Aortic smooth muscle cell (primary cell): ENCODE results near the gene SFTA2. TPM values are rescaled to one million over a fixed set of nuclear protein-coding genes. Genes with fewer than 3 reads are reported as not detected.

ENCODE experiments used
- total RNA-seq: library from RNA; depleted of rRNA; stranded (reverse); fragments of >200 nt; gene quantifications from 2 replicates; pipeline ENCODE4 v1.2.3, GENCODE V29; 2014

Gene SFTA2
- total RNA-seq = not detected in 2 replicates

DNA sequence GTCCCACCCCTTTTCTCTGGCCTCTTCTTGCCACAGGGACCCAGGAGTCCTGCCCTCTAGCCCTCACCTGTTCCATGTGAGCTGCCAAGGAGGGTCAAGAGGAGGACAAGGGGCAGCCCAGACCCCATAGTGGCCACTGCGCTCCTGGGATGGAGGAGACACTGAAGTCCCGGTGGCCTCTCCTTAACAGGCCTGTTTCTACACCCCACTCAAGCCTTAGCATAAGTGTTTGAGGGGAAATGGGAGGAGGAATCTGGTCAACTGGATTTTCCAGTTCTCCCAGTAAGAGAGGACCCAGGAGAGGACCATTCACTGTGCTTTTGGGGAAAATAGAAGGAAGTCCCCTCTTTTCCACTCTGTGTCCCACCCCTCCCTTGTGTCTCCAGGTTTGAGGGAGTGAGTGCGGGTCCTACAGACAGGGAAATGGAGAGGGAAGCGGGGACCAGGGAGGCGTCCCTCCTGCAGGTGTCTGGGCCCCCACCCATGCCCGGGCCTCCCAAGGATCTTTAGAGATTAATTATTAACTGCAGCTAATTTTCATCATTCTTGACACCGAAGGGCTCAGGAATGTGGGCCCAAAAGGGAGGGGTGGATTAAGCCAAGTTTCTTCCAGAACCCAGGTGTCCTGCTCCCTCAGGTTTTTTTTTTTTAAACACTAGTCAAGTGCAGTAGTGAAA is at the start of gene SFTA2:
Gene SFTA2 (minus strand): TSS at position 202 of the 677 bp plus-strand sequence. CDS start 74 bp downstream, at position 128.

DNA sequence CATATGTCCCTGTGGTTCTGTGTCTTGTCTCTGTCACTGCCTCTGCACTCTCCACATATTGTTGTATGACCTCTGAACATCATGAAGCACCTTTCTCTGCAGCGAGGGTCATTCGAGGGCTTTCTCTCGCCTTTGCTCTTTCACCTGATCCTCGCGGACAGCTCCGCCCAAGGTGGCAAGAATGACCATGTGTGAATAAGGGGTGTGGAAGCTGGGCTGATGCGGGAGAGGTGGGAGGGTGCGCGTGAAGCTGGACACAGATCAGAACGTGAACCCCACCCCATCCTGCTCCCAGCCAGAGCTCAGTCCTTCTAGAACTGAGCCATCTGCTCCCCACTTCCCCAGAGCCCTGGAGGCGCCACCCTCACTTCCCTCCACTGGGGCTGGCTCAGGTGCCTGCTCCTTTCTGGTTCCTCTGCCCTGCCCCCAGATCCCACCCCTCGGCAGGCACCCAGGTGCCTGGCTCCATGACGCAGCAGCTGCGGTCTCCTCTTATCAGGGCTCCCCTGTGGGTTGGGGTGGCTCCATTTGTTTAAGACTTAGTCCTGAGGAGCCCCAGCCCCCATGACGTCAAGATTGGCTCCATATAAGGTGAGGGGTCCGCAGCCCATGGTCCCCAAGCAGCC is 8.5 kb upstream of the SFTA2 start, which contains the start of gene MUCL3:
Gene MUCL3 (plus strand): TSS at position 613 of the 626 bp plus-strand sequence. CDS start 27 bp downstream, outside the sequence.

DNA sequence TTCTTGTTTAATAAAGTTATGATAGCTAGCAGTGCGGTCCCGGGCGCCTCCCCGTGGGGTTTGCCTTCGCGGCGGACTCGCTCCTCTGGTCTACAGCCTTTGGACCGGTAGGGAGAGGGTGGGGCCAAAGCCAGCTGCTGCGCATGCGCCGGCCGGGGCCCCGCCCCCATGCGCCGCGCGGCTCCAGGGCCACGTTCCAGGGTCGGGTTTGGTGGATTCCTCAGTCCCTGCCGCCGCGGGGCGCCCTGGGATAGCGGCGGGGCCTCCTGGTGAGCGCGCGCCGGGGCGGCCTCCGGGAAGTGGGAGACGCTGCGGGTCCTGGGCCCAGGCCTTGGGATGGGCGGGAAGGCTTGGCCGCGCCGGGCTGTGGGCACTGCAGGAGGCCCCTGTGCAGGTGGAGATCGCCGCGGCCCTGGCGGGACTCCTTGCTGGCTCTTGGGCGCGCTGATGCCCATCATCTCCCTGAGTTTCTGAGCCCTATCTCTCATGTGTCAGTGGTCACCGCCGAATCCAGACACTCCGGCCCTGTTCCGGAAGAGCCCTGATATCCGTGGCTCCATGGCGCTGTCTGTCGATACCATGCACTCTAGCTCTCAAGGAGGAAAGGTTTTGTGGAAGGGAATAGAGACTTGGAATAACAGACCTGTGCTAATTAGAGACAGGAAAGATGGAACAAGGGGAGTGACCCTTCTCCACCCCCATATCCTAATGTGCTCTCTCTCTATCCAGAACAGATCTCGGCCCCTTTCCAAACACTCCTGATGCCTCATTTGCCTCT is 17.7 kb downstream of the SFTA2 start, which contains the start of gene VARS2:
Gene VARS2 (plus strand): TSS at position 163 of the 778 bp plus-strand sequence. CDS start 599 bp downstream, at position 762.

GRCh38 chr6:30907758-30908591 is 24.0 kb downstream of the SFTA2 start, which contains the start of gene GTF2H4:
GTF2H4 (plus strand) TSS chr6:30908207.

DNA sequence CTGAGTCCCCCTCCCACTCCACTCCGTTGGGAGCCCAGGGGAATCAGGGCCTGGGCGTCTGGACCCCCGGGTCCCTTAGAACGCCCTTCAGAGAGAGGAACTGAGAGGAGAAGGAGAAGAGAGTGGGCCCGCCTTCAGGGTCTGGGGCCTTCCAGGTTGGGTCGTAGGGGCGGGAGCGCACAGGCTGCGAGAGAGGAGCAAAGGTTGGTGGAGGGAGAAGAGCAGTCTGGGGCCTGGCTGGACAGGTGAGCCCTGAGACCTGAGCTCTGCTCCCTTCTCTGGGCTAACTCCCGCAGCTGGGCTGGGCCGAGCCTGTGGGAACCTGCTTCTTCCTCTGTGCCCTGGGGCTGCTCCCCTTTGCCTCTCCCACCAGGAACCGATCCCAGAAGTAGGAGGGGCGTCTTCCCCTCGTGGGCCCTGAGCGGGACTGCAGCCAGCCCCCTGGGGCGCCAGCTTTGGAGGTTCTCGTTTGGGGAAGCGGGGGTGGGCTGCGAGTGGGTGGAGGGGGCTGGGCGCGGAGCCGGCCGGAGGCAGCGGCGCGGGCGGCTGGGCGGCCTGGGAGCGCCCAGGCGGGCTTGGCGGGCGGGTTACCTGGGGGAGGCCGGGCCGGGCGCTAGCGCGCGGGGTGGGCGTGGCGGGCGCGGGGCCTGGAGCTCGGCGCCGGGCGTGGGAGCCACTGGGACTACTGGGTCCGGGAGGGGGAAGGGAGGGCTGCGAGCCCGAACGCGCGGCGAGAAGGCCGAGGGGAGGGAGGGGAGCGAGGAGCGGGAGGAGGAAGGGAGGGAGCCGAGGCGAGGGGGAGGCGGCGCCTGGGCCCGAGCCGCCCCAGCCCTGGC is 48.1 kb downstream of the SFTA2 start, which contains the start of gene DDR1:
Gene DDR1 (plus strand): TSS at position 835 of the 836 bp plus-strand sequence. CDS start 4,211 bp downstream, outside the sequence.

Other genes with a start within 250 kb of the SFTA2 start
- 68.2 and 79.1 TPM in 2 replicates for gene PPP1R18, start 245.5 kb downstream of the SFTA2 start, total RNA-seq
- gene NRM, start 241.2 kb downstream of the SFTA2 start, total RNA-seq = 2.2 and 3.1 TPM in 2 replicates
- 4.6 and 5.1 TPM in 2 replicates for gene MDC1, start 214.9 kb downstream of the SFTA2 start, total RNA-seq
- gene TUBB, start 211.8 kb downstream of the SFTA2 start, total RNA-seq = 421 and 431 TPM in 2 replicates
- 138 and 150 TPM in 2 replicates for gene FLOT1, start 189.5 kb downstream of the SFTA2 start, total RNA-seq
- gene IER3, start 187.6 kb downstream of the SFTA2 start, total RNA-seq = 14.3 and 32.0 TPM in 2 replicates
- gene DDR1, start 47.7 kb downstream of the SFTA2 start, total RNA-seq = 15.2 and 17.1 TPM in 2 replicates
- gene GTF2H4, start 24.0 kb downstream of the SFTA2 start, total RNA-seq = 5.9 and 8.0 TPM in 2 replicates
- gene VARS2, start 17.9 kb downstream of the SFTA2 start, total RNA-seq = 12.4 and 16.8 TPM in 2 replicates
- gene MUCL3, start 8.8 kb upstream of the SFTA2 start, total RNA-seq = not detected in 2 replicates
- not detected in 2 replicates for gene MUC21, start 51.5 kb upstream of the SFTA2 start, total RNA-seq
- gene MUC22, start 78.3 kb upstream of the SFTA2 start, total RNA-seq = not detected in 2 replicates
- gene C6orf15, start 180.4 kb upstream of the SFTA2 start, total RNA-seq = not detected in 2 replicates
- 0.92 and 1.1 TPM in 2 replicates for gene PSORS1C1, start 182.6 kb upstream of the SFTA2 start, total RNA-seq
- not detected in 2 replicates for gene CDSN, start 188.3 kb upstream of the SFTA2 start, total RNA-seq
- not detected in 2 replicates for gene PSORS1C2, start 206.9 kb upstream of the SFTA2 start, total RNA-seq
- gene CCHCR1, start 225.6 kb upstream of the SFTA2 start, total RNA-seq = 12.7 and 18.9 TPM in 2 replicates
- gene TCF19, start 226.4 kb upstream of the SFTA2 start, total RNA-seq = 13.6 and 21.4 TPM in 2 replicates
- gene POU5F1, start 238.5 kb upstream of the SFTA2 start, total RNA-seq = 0.12 and 0.13 TPM in 2 replicates